Measurements from ENCODE around the gene SNX3. TPM values are rescaled to one million over a fixed set of nuclear protein-coding genes. Genes with fewer than 3 reads are reported as not detected.

The SNX3 gene
- total RNA-seq, 2 experiments from 2014 or later: 62.5 to 68.4 TPM

DNA sequence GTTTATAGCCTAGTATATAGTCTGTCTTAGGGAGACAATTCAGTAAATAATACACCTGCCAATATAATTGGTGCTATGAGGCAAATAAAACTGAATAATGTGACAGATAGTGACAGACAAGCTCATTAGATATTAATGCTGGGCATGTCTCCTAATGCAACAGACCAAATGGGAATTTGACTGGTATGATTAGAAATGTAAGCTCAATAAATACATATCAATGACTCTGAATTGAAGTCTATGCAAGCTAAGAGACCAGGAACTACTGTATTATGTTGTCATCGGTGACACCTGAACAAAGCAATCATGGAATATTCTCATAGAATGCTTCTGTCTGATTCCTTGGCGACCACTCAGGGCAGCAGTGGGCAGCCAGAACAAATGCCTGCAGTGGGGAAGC, 2.5 kb upstream of the SNX3 start:
- ATAC-seq (no peak), DNase-seq (no peak)
- no peaks in the 10 kb centered on the region for H3K36me3 Mint-ChIP-seq (ENCODE audit: low read depth)
- H3K4me1 Mint-ChIP-seq (ENCODE audit: low read depth): peaks cover 14% of the 10 kb centered on the region
- H3K9me3 Mint-ChIP-seq: no peaks in the 10 kb centered on the region
- H3K27ac Mint-ChIP-seq: no peak overlapping the region
- H3K4me3 Mint-ChIP-seq: no peak overlapping the region
- POLR2A ChIA-PET: no interaction called here
- CTCF ChIA-PET: interaction anchor here (0.7 to 1.3 kb wide), 3 partner anchors 10 to 228 kb away, joined by 3 to 5 read pairs (median 3); no protein-coding TSS in a partner anchor
- TF ChIP-seq, protein P1, sequence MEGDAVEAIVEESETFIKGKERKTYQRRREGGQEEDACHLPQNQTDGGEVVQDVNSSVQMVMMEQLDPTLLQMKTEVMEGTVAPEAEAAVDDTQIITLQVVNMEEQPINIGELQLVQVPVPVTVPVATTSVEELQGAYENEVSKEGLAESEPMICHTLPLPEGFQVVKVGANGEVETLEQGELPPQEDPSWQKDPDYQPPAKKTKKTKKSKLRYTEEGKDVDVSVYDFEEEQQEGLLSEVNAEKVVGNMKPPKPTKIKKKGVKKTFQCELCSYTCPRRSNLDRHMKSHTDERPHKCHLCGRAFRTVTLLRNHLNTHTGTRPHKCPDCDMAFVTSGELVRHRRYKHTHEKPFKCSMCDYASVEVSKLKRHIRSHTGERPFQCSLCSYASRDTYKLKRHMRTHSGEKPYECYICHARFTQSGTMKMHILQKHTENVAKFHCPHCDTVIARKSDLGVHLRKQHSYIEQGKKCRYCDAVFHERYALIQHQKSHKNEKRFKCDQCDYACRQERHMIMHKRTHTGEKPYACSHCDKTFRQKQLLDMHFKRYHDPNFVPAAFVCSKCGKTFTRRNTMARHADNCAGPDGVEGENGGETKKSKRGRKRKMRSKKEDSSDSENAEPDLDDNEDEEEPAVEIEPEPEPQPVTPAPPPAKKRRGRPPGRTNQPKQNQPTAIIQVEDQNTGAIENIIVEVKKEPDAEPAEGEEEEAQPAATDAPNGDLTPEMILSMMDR (IDR thresholded peaks at IDR 0.05): no peak
- intact Hi-C loops (cut with micrococcal nuclease): no loop called here
- no peaks in the 10 kb centered on the region for H3K27me3 Mint-ChIP-seq

DNA sequence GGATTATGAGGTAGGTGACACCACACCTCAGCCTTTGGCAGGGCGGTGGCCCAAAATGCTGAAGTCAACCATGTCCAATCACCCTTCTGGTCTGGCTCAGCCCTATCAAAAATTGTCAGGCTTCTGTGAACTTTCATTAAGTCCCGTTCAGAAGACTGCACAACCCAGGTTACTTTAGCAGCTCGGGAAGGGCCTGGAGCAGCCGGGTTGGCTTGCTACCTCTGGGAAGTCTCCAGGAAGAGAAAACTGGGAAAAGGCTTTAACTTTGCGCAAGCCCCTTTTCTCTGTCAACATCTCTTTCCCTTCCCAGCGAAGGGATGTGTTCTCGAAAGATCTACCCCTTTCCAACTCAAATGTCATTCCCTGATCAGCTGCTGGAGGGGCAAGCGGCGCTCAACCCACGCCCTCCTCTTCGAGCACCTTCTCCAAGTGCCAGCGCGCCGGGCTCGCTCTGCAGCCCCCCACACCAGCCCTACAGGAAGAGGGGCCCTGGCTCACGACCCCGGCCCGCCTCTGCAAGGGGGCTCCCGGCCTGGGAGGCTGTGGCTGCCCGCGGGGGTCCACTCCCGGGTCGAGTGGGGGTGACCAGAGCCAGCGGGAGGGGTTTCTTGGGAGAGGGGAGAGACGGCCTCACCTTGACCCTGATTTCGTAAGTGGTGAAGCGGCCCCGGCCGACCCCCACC, 573 bp downstream of the SNX3 start:
- no peaks in the 10 kb centered on the region for H3K9me3 Mint-ChIP-seq
- ChIA-PET CTCF (interaction anchor here (1.0 to 2.4 kb wide), 5 partner anchors 9 to 238 kb away, joined by 3 to 11 read pairs (median 4); no protein-coding TSS in a partner anchor), POLR2A (interaction anchor here (0.7 to 1.4 kb wide), 3 partner anchors 9 to 190 kb away, joined by 3 to 11 read pairs (median 3); partner anchors contain the start of gene AFG1L)
- H3K4me3 Mint-ChIP-seq: peak overlapping the region; percentile 85
- H3K27ac Mint-ChIP-seq: peak overlapping the region; percentile 93
- H3K4me1 Mint-ChIP-seq (ENCODE audit: low read depth): peaks cover 22% of the 10 kb centered on the region
- TF ChIP-seq, protein P1 (IDR thresholded peaks at IDR 0.05): no peak
- peak; percentile 52 for DNase-seq
- intact Hi-C loops (cut with micrococcal nuclease): no loop called here
- ATAC-seq: peak; percentile 2
- H3K27me3 Mint-ChIP-seq: no peaks in the 10 kb centered on the region
- H3K36me3 Mint-ChIP-seq (ENCODE audit: low read depth): peaks cover 4% of the 10 kb centered on the region

DNA sequence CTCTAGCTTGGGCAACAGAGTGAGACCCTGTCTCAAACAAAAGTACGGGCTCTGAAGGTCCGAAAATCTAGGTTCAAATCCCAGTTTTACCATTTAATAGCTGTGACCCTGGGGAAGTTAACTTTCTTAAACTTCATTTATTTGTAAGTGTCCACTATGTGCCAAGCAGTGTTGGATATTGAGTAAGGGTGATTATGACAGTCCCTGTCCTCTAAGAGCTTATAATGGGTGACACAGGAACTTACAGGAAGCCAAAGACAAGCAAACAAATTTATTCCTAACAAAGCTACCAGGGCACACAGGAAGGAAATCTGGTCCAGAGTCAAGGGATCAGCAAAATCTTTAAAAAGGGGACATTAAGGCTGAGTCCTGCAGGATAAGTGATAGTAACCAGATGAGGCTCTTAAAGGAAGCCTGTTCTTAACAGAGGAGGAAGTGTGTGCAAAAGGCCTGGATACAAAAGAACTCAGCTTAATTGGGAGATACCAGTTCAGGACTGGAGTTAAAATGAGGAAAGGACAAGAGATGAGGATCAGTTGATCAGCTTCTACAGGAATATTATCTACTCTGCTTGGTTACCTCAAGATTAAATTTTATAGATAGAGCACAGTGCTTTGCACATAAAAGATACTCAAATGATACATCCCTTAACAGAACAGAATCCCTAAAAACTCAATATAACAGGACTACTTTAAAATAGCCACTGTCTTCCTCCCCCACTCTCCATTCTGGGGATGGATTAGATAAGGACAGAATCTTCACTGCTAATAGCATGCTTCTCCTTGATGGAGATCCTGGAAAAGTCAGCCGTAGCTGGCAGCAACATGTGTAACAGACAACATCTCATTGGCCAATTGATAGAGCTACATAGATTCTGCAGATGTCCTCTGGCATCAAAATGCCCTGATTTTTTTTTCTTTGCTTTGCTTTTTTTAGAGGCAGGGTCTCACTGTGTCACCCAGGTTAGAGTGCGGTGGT, 6.1 kb downstream of the SNX3 start:
- H3K27me3 Mint-ChIP-seq: no peaks in the 10 kb centered on the region
- no peaks in the 10 kb centered on the region for H3K9me3 Mint-ChIP-seq
- DNase-seq (no peak), ATAC-seq (no peak)
- H3K4me3 Mint-ChIP-seq: no peak overlapping the region
- POLR2A ChIA-PET: interaction anchor here (1.8 kb wide), 1 partner anchor 41 kb away, joined by 4 read pairs; no protein-coding TSS in a partner anchor
- CTCF ChIA-PET: interaction anchor here (1.5 kb wide), 1 partner anchor 237 kb away, joined by 9 read pairs; no protein-coding TSS in a partner anchor
- TF ChIP-seq, protein P1 (IDR thresholded peaks at IDR 0.05): no peak
- H3K4me1 Mint-ChIP-seq (ENCODE audit: low read depth): peaks cover 53% of the 10 kb centered on the region
- H3K27ac Mint-ChIP-seq: peak overlapping the region; percentile 9
- intact Hi-C loops (cut with micrococcal nuclease): loop anchor here (10.0 kb wide), 1 partner anchor 230 kb away; no protein-coding TSS in a partner anchor
- peaks cover 22% of the 10 kb centered on the region for H3K36me3 Mint-ChIP-seq (ENCODE audit: low read depth)

DNA sequence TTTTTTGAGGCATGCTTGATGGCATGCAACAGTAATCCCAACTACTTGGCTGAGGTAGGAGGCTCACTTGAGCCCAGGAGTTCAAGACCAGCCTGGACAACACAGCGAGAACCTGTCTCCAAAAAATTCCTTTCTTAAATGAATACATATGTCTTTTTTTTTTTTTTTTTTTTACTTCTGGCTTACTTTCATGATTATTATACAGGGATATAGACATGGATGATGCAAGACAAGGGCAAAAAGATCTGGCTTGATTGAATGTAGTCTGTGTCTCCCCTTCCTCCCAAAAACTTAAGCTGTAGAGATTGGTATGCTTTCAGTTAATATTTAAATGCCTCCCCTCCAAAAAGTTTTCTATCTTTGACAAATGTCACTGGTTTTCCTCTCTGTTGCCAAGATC, 7.6 kb downstream of the SNX3 start:
- no peak for DNase-seq
- ChIA-PET CTCF (interaction anchor here (1.1 to 3.3 kb wide), 2 partner anchors 8 to 11 kb away, joined by 3 to 9 read pairs; partner anchors contain the start of gene SNX3), POLR2A (interaction anchor here (0.6 kb wide), 1 partner anchor 10 kb away, joined by 4 read pairs; no protein-coding TSS in a partner anchor)
- Mint-ChIP-seq H3K36me3 (ENCODE audit: low read depth) (peaks cover 22% of the 10 kb centered on the region), H3K27me3 (no peaks in the 10 kb centered on the region), H3K9me3 (no peaks in the 10 kb centered on the region), H3K27ac (no peak overlapping the region), H3K4me1 (ENCODE audit: low read depth) (peaks cover 51% of the 10 kb centered on the region), H3K4me3 (no peak overlapping the region)
- no peak for ATAC-seq
- intact Hi-C loops (cut with micrococcal nuclease): loop anchor here (10.0 kb wide), 1 partner anchor 232 kb away; no protein-coding TSS in a partner anchor
- TF ChIP-seq, protein P1 (IDR thresholded peaks at IDR 0.05): no peak

Data from activated CD8-positive, alpha-beta T cell treated with anti-CD3 and anti-CD28 coated beads for 36 hours (primary cell).